Dedifferentiated amniotic fluid mesenchymal stem cell (primary cell): ENCODE results near the gene SEL1L.
"Not testable (repeated sequence)": the region's sequence is repeated elsewhere in the genome, so short reads cannot be mapped to it uniquely, and the experiment has no call there.

ENCODE experiments used
- DNase-seq: peaks from one replicate; pipeline ENCODE4 v3.0.0-alpha.2; 2016; ENCODE audit errors: extremely low spot score

The SEL1L gene

DNA sequence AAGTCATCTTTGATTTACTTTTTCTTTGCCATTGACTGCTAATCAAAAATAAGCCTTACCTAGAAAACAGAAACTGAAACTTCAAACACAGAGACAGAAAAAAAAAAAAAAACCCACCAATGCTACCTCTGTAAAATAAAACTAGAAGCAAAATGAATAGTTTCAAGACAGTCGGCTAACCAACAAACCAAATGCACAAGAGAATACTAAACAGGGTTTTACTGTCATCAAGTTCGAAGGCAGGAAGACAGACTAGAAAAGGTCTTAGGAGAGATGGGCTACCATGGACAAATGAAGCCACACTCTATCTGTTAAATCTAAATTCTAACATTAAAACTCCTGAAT, 59.5 kb downstream of the SEL1L start:
- no peak for DNase-seq

DNA sequence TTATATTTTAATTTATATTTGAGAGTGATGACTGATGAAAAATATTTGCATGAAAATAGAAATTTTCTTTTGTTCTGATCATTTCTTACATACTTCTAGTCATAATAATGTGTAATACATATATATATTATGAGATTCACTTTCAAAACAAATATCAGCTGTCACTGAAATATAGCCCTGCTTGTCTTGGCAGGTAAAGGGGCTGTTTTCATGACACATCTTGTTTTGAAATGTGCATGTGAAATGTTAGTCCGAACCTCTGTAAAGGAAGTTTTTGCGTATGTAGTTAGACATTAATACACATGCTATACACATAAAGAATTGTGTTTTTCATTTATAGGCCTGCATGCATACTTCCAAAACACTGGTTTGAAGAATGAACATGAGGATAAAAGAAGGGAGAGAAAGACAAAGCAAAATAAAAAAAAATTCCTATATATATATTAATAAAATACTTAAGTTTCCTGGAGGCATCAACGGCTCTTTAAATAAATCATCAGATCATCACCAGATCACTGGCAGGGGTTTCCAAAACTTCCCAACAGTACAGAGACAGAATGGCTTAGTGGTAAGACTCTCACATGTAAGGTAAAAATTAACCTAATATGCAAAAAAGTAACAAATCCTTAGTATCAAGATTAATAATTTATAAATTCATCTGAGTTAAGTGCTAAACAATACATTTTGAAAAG, 60.1 kb downstream of the SEL1L start:
- DNase-seq = no peak

DNA sequence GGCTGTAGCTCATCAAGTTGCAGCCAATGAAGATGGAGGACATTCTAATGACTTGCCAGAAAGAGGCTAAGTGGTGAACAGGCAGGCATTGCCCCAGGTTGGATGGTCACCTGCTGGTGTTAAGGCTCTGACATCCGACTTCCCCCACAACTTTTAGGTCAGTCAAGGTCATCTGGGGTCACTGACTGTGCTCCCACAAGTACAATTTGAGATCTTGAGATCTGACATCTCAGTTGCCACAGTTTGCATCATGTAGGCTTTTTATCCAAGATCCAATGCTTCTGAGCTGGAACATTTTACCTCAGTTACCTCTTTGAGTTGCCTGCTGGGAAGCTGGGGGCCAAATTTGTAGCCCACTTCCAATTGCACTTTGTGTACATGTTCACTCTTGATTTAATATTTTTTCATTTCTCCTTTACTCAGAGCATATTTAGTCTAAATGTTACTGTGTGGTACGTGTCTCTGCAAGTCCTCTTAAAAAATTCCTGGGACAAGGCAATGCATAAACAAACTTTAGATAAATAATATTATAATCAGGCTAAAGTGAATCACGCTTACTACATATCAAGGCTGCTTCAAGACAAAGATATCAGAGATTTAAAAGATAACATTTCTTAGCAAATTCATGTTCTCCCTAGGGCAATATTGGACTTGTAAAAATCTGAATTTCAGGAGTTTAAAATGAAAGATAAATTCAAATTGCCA, 61.4 kb downstream of the SEL1L start:
- no peak for DNase-seq

DNA sequence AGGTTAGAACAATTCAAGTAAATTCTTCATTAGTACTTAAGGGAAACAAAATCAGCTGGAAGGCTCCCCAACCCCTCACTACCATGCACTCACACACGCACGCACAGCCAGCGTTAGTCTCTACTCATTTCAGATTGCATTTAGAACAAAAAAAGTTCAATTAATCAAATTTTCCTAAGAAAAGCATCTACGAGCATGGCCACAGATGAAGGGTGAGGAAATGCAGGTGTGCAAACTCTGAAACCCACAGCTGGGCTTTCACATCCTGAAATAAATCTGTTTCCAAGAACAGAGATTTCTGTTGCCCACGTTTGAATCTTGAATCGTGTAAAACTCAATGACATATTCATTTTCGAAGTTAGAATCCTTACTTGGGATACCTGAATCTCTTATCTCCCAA, 62.6 kb downstream of the SEL1L start:
- no peak for DNase-seq

DNA sequence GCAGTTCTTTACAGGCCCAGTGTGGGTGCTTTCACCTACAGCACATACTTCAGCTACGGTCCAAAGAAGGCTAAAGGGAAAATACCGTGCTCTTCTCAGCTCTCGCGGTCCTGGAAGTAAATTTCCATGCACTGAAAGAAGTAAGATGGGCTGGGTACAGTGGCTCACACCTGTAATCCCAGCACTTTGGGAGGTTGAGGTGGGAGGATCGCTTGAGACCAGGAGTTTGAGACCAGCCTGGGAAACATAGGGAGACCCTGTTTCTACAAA, 63.2 kb downstream of the SEL1L start:
- not testable (repeated sequence) for DNase-seq

DNA sequence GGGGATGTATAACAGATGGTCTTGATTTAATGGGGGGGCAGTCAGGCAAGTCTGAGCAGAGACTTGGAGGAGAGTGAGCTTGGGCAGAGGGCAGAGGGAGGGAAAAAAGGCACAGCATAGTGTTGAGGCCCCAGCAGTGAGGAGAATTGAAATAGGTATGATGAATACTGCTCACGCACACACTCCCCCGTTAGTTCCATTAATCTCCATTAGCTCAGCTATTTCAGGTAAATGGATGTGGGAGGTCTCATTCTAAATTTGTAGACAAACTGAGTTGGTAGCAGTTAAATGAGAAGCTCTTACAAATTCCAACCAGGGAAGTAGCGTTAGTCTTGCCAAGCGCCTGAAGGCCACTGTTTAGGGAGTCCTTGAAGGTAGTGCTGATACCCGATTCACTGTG, 66.8 kb downstream of the SEL1L start:
- no peak for DNase-seq

DNA sequence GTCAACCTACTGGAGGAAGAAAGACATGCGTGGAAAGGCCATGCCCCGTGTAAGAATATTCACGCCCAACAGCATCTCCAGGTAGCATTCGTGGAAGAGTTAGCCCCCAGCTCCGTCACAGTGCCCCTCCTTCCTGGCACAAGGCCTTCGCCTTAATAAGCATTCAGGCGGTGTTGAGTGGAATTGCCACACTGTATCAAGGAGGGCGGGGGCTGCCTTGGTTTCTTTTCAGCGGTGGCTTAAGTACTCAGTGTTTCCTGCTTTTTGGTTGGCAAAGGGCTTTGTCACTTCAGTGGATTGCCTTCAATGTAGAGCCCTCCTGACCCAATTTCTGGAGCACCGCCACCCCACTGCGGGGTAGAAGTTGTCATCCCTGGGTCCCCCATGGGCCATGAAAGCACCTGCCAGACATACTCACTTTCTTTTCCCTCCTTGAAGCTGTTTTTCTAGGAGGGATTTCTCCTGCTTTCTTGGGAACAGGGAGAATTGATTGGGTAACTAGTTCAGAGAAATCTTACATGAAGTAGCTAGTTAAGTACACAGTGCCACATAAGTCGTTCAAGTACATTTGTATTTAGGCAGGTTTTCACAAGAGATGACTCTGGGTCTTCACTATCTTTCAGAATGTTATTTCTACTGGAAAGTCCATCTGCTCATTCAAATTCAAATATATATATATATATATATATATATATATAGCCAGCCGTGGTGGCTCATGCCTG, 68.0 kb downstream of the SEL1L start:
- no peak for DNase-seq

DNA sequence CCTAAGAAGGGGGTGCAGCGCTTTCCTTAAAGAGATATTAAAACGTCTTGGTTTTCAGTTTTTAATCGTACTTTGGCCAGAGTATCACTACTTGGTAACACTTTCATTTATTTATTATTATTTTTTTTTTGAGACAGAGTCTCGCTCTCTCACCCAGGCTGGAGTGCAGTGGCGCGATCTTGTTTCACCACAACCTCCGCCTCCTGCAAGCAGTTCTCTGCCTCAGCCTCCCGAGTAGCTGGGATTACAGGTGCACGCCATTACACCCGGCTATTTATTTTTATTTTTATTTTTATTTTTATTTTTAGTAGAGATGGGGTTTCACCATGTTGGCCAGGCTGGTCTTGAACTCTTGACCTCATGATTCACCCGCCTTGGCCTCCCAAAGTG, 68.7 kb downstream of the SEL1L start:
- not testable (repeated sequence) for DNase-seq

DNA sequence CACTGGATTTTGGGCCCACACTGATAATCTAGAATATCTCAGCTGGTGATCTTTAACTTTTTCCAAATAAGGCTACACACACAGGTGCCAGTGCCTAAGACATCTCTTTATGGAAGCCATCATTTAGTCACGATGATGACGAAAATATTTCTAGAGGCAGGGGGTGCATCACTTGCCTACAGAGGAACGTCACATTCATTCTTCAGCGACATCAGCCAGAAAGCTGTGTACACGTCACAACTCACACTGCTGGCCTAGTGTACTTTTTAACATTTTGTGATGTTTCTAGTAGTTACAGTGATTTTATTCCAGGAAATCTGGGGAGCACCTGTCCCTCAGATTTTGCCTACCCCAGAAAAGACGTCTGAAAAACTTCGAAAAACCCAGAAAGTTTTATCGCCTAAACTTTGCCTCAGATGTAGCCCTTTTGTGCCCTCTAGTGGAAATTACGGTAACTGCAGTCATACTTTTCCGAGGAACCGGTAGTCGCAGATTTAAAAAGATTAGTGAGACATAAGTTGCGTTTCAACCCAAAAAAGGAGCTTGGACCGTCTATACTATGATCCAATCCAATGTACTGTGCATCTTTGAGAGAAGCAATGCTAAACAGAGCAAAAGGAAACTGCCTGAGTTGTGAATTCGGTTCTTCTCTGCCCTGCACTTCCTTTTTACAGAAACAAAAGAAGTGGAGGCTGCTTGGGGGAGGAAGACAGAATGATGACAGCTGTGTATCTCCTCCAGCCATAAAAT, 69.2 kb downstream of the SEL1L start:
- DNase-seq = peak; percentile 70

DNA sequence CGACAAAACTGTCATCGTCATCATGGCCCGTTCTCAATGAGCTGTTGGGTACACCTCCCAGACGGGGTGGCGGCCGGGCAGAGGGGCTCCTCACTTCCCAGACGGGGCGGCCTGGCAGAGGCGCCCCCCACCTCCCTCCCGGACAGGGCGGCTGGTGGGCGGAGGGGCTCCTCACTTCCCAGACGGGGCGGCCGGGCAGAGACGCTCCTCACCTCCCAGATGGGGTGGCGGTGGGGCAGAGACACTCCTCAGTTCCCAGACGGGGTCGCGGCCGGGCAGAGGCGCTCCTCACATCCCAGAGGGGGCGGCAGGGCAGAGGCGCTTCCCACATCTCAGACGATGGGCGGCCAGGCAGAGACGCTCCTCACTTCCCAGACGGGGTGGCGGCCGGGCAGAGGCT, 71.3 kb downstream of the SEL1L start:
- DNase-seq = not testable (repeated sequence)

DNA sequence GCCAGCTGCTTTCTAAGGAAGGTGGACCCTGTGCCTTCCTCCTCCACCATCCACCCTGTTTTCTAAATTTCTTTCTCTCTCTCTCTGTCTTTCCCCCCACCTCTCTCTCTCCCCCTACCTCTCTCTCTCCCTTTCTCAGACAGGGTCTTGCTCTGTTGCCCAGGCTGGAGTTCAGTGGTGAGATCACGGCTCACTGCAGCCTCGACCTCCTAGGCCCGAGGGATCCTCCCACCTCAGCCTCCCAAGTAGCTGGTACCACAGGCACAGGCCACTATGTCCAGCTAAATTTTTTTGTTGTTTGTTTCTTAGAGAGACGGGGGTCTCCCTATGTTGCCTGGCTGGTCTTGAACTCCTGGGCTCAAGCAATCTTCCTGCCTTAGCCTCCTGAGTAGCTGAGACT, 73.7 kb downstream of the SEL1L start:
- no peak for DNase-seq

DNA sequence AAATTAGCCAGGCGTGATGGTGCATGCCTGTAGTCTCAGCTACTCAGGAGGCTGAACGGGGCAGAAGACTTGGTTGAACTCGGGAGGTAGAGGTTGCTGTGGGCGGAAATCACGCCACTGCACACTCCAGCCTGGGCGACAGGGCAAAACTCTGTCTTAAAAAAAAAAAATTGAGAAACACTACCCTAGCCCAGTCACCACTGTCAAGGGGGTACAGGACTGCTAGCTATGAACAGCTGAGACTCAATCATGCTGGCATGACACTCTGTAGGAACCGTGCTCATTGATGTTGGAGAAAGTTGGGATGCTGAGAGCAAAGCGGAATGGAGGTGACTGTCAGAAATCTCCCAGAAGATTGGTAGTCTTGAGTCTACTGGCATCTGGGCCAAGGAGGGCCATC, 75.3 kb downstream of the SEL1L start:
- DNase-seq = no peak

DNA sequence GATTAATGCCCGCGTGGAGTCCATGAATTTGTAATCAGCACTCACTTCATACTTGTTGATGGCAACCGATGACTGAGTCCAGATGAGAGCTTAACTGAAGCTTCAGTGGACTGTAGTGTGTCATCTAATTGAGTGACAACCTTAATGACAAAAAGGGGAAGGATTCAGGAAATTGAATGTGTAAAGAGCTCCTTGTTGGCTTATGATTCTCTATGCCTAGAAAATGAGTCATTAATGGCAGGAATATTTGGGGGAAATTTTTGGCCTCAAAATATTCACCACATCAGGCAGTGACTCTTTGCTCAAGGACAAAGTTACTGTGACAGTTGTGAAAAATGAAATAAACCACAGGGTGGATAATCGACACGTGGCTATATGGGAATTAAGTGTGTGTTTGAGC, 78.3 kb downstream of the SEL1L start:
- DNase-seq = no peak

DNA sequence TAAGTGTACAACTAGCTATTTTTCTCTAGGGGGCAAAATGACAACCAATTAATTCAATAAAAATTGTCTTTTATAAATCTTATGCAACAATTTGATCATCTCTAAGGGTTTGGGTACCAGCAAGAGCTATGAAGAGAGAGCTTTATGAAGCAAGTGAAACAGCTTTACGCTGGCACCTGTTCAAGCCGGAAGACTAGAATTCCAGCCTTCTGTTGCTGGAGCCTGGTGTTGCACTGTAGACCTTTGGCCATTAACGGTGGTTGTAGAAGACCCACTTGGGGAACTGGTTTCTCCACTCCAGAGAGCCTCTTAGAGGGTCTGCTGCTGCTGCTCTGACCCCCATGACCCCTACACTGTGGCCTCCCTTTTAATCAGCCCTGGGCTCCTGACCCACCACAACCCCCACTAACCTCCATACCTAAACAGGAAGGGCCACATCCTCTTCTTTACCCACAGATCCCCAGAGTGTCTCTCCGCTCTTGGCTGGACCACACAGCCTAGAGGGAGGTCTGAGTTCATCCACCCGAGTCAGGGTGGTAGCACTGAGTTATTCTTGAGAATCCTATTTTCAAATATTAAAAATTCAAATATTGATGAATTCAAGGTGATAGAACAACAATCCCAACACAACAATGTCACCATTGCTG, 79.0 kb downstream of the SEL1L start:
- no peak for DNase-seq

DNA sequence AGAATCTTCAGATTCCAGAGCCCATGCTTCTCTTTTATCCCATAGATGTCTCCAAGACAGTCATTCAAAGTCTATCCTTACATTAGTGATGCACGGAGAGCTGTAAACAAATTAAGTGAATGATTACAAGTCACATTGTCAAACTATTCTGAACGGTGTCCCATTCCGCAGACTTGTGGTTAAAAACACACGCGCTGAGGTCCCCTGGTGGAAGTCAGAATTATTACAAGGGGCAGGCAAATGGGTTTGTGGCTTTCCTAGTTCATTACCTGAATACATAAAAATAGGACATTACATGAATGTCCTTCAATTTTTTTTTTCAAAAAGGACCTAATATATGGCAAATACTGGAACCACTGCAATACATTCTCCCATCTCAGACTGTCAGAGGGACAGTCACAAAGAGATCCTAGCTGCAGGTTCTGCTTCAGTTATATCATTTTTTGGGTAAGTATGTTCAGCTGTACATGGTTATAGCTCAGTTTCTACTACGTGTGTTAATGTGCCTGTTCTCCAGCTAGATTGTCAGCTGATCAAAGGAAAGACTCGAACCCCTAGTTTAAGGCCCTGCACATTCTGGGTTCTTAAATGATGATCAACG, 80.4 kb downstream of the SEL1L start:
- DNase-seq = peak; percentile 54

DNA sequence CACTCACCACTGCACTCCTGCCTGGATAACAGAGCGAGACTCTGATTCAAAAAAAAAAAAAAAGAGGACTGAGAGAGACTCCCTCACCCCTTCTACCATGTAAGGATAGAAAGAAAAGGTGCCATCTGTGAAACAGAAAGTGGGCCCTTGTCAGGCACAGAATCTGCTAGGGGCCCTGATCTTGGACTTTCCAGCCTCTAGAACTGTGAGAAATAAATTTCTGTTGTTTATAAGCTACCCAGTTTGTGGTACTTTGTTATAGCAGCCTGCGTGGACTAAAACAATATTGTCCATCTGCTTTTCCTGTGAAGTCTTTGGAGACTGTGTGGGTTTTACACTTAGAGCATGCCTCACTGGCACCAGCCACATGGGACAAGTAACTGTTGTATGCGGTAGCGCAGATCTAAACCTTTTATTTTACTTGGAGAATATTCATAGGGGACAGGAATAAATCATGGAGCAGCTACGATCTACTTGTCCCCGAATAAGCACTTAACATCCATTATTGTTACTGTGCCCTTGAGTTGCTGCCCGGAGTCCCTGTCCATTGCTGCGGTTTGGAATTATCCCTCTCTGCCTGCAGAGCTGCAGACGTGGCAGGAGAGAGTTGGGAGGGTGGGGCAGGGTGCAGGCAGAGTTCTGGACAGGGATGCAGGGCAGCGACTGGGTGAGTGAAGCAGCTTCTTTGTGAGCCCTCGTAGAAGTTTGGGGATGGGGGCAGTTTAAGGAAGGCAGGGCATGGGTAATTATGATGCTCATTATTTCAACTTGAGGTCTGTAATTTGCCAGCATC, 81.1 kb downstream of the SEL1L start:
- no peak for DNase-seq

DNA sequence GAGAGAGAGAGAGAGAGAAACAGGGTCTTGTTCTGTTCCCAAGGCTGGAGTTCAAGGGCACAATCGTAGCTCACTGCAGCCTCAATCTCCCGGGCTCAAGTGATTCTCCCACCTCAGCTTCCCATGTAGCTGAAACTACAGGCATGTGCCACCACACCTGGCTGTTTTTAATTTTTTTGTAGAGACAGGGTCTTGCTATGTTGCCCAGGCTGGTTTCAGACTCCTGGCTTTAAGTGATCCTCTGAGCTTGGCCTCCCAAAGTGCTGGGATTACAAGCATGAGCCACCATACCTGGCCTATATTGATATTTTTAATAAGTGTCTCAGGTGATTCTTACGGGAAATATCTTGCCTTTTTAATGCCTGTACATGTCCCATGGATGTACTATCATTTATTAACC, 82.7 kb downstream of the SEL1L start:
- DNase-seq = no peak

DNA sequence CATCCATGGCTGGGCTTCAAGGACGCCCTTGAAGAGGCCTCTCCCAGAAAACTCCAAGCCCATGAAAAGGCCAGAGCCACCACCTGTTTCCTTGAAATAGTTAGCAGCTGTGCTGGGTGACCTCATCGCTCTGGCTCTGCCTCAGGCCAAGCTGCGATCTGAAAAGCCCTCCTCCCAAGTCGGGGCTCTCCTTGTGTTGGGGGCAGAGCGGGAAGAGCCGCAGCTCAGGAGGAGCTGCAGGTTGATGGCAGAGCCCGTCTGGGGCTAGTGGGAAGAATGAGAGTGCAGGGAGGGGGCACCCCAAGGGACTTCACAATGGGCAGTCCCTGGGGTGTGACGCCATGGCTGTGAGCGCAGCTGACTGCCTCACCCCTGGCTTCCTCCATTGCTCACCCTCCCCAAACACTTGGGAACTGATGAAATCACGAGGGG, 83.5 kb downstream of the SEL1L start:
- DNase-seq = no peak

DNA sequence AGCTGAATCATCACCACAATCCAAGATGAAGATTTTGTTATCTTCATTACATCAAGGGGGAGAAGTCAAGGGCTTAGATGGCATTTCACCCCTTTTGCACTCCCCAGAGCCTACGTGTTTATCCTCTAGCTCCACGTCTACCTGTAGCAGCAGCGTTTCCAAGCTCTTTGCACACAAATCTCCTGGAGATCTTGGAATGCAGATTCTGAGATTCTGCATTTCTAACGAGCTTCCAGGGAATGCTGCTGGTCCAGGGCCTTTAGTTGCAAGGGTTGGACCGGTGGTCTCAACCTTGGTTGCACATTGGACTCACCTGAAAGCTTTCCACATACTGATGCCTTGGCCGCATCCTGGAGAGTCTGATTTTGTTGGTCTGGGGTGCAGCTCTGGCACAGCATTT, 84.1 kb downstream of the SEL1L start:
- no peak for DNase-seq

DNA sequence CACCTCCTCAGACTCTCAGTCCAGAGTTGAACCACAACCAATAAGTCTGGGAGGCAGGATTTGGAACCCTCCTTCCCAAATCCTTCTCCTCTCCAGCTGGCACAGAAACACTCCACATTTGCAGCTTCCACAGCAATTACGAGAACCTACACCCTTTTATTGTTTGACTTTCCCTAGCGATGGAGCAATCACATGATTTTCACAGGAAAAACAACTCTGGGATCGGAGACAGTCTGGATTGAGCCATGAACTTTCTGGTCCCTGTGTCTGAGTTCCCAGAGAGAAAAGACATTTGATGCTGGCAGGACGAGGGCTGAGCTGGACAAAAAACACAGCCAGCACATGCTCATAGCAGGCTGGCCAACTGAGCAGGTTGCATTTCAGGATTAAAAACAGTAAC, 84.5 kb downstream of the SEL1L start:
- DNase-seq = no peak
